HG03457 (cell line): ENCODE data around the gene UBE2D2.
A peak's percentile ranks its signal among the peaks of the same experiment; 100 is the strongest.

Experiments
- ATAC-seq: cut with Tn5 transposase; IDR thresholded peaks from one replicate; pipeline ENCODE4 v1.9.1; 2021; ENCODE audit warnings: moderate number of reproducible peaks; ENCODE audit not compliant: unreplicated experiment

Gene UBE2D2

DNA sequence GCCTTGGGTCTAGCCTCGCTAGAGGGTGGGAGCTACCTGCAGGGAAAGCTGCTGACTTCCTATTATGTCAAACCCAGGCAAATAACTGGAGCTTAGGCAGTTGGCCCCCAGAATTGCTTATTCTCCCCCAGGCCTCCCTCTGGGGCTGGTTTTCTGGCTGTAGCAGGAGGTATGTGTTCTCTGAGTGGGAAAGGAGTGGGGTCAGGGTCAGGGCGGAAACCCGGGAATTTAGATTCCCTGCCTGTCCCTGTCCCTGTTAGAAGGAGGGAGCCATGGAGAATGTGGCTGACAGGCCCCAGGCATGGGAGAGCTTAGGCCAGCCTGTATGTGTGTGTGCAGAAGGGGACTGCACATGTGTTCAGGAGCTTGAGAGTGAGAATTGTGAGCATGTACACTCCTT is 73.4 kb downstream of the UBE2D2 start:
- no peak for ATAC-seq

DNA sequence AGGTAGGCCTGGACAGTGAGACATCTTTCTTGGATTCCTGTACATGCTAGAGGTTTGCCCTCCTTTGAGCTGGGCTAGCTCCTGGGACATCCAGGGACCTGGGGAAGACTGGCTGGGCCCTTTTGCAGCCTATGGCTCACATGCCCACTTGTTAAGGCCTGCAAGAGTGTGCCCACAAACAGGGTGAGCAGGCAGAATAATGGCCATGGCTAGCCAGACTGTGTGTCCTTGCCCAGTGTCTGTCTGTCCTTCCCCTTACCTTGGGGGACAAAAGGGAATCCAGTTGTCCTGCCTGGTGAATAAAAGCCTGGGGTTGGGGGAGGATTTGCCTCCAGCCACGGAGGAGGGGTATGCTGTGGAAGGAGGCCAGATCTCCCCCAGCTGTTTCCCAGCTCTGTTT is 74.1 kb downstream of the UBE2D2 start:
- ATAC-seq = no peak

DNA sequence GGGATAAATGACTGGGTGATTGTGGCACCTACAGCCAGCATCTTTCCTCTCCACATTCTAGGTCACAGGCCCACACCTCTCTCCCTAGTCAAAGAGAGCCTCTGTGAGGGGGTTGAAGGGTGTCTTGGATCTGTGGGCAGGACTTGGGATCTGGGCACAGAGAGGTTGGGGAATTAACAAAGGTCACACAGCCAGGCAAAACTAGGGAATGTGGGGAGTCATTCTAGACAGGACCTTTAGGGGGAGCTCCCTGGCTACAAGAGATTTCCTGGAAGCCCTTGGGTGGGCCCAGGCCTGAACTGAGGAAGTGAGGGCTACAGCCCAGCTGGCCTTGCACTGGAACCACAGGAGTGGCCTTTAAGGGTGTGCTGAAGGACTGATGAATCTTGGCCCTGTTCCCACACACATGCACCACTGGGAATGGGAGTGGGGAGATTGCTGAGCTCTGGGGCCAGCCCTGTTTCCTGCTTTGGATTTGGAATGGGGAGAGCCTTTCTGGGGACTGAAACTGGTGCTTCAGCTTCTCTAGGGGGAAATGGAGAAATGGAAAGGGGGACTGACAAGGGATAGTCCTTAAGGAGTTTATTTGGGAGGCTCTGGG is 74.6 kb downstream of the UBE2D2 start:
- ATAC-seq = no peak

DNA sequence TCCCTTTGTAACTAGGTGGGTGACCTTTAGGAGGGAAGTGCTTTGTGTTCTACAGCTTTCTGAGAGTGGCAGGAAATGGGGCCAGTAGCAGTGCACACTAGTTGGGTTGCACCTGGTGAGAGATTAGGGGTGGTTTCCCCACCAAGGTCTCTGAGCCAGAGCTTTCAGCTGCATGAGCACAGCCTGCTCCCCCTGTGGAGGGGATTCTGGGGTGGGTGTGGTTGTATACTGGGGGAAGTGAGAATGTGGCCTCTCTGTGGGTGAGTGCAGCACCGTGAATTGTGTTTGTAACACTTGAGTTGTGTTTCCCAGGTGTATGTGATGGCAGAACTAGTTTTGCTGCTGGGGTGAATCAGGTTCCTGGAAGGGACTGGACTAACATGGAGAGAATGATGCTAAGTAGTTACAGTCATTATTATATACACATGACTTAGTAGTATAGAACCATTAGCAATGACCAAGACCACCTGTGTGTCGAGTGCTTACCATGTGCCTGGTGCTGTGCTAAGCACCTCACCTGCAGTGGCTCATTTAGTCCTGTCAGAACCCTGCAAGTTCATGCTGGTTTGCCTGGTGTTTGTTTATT is 75.2 kb downstream of the UBE2D2 start:
- ATAC-seq = peak; percentile 62

DNA sequence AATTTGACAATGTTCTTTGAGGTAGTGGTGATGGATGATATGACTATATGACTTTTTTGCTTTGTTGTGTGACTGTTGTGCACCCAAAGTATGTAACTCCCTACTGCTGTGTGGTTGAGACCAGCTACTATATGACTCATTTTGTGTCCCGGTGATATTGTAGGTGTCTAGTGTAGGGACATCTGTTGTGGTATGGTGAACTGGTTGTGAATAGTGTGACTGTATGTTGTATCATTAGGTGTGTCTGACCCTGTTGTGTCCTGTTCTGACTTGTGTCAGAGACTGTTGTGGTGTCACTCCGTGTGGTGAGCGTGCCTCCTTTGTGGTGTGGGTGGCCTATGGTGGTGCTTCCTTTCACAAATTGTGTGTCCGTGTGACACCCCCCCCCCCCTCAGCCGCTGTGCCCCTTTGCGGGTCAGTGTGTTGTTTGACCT is 75.9 kb downstream of the UBE2D2 start:
- ATAC-seq = no peak

DNA sequence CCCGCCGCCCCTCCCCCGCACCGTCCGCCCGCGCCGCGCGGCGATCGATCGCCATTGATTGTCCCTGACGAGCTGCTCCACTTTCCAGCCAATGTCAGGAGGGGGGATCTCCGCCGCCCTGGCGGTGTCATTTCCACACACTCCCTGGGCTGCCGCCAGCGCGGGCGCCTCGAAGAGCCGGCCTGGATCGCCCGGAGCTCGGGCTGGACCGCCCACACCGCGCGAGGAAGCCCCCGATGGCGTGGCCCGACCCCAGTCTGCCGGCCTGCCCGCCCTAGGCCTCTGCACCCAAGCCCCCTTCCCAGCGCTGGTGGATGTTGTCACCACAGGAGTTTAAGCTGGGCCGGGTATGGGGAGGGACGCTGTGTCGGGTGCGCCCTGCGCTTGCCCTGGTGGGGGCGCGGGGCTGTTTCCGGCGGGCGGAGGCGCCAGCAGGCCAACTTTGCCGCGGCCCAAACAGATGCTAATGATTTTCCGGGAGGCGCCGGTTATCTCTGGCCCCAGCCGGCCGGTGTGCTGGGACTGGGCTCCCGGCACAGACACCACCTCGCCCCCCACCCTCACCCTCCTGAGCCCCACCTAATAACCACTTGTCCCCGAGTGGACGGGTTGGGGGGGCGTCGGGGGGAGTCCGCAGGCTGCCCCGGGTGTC is 76.4 kb downstream of the UBE2D2 start:
- ATAC-seq = no peak

DNA sequence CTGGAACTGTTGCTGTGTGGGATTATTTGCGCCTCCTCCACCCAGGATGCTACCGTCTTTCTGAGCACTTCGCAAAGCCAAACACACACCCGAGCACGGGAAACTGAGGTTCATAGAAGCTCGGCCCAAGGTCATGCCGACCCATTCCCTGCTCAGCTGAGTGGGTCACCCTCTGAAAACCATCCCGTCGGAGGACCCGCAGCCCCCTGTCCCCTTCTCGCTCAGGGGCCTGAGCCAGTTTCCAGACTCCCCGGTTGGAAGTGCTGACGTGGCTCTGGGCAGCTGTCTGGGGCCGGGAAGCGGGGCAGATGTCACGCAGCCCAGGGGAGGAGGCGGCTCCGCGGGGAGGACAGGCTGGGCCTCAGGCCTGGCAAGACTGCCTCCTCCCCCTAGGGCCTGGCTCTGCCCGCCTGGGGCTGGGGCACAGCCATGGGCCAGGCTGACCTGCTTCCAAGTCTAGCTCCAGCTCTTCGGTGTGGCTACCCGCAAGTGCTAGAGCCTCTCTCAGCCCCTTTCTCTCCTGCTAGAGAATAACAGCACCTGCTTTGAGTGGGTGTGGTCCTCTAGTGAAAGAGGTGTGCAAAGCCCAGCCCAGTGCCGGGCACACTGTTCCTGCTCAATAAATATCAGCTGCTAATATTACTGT is 77.1 kb downstream of the UBE2D2 start:
- no peak for ATAC-seq

DNA sequence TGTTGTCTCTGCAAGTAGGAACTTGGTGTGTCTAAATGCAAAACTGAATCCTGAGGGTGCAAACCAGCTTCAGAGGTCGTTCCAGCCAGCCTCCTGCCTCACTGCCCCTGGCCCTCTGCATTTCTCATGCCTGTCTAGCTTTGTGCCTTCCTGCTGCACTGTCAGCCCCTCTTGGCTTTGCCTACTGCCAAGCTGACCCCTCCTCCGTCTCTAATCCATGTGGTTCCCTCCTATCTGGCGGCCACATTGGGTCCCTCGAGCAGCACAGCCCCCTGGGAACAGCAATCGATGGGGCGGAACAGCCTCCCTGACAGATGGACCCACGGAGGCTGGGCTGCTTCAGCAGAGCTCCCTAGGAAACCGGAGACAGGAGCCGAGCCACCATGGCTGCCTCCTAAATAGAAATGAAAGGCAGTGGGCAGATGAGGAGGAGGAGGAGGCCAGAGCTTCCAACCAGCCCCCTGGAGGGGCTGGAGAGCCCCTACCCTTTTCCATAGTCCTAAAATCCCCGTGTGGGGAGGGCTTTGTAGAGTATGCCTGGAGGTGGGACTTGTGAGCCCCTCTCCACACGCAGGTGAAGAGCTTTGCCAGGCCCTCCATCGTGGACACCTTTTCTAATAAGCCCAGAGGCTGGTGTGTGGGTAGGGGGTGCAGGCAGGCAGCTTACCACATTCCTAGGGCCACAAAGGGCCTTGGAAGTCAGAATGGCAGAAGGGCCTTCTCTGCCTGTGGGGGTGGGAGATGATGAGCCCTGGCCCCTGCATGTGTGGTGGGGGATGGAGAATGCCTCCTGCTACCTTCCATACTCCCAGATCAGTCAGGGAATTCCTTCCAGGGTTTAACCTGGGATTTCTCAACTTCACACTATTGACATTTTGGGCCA is 77.8 kb downstream of the UBE2D2 start:
- no peak for ATAC-seq

DNA sequence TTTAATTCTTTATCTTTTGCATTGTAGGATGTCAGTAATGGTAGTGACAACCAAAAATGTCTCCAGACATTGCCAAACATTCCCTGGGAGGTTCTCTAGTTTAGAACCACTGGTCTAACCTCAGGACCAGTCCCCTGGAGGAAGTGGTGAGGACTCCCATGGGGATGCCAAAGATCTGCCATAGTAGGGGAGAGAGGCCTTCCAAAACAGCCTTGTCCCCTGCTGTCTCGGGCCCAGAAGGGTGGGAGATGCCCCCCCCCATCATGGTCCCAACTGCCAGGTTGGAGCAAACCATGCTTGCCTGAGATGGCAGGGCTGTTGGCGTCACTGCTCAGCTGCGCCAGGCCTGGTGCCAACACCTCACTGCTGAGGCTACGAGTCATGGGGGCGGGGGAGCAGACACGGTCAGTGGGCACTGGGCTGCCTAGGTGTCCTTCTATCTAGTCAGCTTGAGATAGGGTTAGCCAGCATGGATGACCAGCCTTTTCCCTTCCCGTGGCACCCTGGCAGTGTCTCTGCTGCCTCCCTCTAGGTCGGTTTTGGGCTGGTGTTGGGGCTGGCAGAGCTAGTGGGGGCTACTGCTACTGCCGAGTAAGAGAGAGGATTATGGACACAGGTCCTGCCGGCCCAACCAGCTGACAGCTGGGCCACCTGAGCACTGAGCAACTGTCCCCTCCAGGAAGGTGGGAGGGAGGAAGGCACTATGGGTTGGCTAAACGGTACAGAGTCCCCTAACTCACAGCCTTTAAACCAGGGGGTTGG is 78.7 kb downstream of the UBE2D2 start:
- no peak for ATAC-seq

DNA sequence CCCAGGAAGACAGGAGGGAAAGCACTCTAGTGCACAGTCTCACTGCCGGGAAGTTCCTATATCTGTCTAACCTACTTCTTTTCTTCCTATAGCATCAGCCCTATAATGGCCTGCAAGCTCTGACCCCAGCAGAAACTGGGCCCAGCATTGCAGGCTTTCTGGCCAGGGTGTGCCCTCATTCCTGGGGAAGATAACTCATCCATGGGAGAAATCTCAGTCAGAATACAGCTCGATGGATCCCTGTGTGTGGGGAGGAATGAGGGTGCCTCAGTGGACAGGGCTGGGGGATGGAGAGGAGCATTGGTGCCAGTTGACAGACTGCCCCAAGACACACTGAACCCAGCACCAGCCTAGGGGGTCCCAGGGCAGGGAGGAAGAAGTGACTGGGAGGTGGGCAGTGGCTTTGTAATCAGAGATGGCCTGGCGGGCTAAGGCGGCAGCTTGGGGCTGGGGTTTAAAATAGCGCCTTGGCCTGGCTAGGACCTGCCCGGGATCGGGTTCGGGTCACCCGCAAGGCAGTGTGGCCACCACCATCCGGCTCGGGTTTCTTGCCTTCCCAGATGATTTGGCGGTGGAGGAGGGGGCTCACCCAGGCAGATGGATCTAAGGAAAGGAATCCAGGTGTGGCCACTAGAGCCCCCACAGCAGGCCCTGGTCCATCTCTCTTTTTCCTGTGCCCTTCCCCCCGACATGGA is 79.4 kb downstream of the UBE2D2 start:
- ATAC-seq = no peak

DNA sequence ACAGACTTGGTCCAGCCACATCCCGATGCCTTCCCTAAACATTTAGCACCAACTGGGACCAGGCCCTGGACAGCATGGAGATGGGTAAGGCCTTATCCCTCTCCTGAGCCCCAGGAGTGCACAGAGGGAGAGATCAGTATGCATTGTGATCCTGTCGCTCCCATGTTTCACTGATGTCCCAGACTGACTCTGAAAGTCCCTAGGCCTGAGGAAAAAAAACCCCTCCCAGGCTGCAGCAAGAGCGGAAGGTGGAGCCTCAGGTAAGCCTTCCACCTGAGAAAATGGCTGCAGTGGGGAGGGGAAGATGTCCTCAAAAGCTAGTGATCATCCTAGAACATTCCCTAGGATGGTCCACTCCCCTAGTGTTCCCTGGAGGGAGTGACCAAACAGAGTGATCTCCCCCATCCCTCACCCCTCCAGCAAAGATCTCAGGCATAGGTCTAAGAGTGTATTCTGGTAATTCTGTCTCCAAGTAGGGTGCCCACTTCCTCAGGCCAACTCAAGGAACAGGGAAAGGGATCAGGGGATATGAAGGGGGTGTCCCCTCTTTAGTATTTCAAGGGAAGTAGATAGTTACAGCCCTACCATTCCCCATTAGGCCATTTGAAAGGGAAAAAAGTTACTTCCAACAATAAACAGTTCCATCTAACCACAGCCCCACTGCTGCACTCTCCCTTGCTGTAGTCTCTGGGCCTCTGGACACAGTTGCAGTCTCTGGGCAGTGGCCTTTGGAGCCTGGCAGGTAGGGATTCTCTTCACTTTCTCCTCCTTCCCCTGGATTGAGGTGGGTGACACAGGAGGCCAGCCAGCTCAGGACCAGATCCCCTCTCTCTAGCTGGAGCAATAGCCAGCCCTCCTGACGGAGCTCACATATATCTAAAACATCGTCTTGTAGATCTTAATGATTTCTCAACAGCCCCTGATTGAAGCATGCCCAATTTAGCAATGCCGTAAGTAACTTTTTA is 80.3 kb downstream of the UBE2D2 start:
- no peak for ATAC-seq

DNA sequence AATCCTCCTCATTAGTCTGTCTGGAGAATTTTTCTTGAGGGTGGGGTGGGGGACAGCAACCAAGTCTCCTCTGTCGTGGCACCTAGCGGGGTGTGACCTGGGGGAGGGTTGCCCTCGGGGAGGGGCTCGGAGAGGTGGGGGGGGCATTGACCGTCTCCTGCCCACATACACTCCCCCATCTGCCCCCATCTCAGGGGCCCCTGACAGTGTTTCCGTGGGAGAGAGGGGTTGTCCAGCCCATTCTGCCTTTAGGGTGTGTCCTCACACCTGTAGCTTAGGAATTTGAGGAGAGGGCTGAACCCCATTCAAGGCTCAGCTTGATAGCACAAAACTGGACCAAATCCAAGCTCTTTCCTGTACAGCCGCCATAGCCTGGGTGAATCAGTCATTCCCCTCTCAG is 81.1 kb downstream of the UBE2D2 start:
- ATAC-seq = no peak

DNA sequence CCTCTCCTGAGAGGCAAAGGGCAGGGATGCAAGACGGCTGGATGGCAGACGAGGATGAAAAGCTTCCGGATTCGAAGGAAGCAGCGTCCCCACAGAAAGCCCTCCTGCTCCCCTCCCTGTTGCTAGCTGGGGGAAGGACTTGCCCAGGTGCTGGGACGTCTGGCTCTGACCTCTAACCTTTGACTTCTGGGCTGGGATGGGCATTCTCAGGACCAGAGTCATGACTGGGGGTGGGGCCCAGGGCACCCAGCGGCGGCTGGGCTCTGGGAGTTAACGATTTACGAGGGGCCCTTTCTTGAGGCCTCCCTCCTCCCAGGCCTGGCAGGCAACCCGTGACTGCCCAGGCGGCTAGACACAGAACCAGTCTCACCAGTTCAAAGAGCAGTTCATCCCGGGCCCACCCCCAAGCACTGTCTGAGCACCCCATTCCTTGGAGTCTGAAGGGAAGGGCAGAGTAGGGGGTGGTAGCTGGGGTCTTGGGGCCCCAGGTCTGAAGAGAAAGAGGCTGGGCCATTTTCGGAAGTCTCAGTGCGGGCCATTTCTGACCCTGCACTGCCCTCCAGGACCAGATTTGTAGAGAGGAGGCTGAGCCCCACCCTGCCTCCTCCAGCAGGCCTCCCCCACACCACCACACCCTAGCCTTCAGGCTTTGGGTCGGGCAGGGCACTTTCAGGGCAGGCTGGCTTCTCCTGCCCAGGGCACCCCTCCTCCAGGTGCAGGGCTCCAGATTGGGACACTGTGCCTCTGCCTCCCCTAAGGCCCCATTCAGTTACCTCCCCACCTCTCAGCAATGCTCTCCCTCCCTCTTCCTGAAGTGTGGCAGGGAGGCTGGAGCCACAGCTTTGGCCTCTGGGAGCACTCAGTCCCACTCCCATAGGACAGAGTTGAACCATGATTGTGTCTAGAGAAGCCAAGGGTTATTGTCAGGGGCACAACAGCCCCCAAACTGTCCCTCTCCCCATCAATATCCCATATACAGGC is 82.0 kb downstream of the UBE2D2 start:
- no peak for ATAC-seq

DNA sequence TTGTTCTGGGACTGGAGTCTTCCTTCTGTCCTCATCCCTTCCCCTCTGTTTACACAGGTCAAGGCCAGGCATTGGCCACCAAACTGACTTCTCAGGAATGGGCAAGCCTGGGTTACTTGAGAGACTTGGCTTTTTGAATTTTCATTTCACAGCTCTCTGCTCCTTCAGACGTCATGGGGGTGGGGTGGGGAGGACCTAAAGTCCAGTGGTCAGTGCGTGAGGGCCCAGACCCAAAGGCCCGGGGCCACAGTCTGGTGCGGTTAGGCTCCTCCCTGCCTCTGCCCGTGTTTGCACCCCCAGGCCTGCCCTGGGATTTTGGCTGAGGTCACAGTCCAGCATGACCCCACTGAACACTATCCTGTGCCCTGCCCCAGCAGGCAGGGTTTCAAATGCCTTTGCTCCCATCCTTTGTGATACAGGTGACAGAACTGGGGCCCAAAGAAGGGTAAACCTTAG is 82.9 kb downstream of the UBE2D2 start:
- ATAC-seq = no peak

DNA sequence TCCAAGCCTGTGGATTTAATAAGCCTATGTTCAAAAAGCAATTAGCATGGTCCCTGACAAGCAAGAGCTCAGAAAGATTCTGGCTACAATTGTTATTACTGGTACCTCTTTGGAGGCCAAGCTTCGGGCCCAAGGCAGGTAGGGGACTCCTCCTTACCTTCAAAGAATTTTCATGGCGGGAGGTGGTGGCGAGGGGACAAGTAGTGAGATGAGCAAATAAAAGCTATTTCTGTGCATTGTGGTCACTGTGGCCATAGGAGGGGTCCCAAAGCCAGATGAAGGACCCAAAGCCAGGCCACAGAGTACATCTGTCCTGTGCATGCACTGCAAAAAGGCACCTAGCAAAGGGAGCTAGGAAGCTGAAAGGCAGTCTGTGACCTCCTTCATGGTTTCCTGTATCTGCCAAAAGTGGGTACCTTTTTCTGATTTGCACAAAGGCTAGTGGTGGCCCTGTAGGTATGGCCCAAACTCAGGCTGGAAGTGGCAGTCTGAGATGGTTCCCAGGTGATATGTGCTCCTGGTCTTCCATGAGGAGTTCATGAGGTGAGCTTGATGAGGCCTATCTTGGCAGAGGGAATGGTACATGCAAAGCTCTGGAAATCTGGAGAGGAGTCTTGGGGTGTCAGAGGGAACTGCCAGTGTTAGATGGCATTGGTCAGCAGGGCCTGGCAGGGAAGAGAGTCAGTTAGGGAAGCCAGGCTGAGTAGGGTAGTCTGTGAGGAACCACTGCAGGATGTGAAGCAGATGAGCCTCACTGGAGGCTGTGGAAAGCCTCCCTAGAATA is 83.7 kb downstream of the UBE2D2 start:
- no peak for ATAC-seq

DNA sequence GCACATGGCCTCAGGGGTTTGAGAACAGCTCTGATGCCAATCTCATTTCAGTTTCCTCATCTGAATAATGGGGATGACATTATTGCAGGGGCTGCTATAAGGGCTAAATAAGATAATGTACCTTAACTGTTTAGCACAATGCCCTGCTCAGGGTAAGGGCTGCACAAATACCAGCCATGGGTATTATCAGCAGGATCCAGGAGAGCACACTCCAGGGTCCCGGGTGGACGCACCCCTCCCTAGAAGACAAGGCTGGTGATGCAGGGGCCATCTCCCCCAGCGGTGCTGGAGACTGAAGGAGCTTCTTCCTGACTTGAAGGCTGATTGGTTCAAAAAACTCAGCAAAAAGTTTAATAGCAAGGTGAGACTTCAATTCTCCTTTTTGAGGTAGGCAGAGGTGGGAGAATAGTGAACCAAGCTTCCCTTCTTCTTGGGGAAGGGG is 84.3 kb downstream of the UBE2D2 start:
- ATAC-seq = no peak

DNA sequence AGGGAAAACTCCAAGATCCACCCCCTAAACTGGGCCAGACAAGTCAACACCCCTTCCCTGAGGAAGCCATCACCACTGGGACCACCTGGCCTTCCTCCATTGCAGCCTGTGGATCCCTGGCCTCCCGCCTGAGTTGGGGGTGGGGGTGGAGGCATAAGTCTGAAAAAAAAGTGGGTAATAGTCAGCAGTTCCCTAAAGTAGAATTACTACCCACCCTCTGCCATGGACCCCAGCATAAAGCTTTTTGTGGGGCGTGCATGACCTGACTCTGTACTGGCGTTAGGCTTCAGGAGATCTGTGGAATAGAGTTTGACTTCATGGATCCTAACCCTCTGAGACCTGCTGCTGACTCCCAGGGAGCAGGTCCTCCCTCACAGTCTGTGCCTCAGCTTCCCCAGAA is 85.0 kb downstream of the UBE2D2 start:
- no peak for ATAC-seq
